Neutrophil (primary cell): ENCODE results near the gene MYOF.

Experiments
- H3K27ac ChIP-seq: fragments of 200-600 bp; sonication (generic); 2 replicates; pipeline ENCODE4 v1.5.1; 2016; ENCODE audit warnings: mild to moderate bottlenecking, moderate library complexity
- H3K27me3 ChIP-seq: fragments of 200-600 bp; sonication (generic); 2 replicates; pipeline ENCODE4 v1.6.0; 2016; ENCODE audit warnings: mild to moderate bottlenecking
- H3K36me3 ChIP-seq: fragments of 200-600 bp; sonication (generic); 2 replicates; pipeline ENCODE4 v1.5.1; 2017
- H3K4me1 ChIP-seq, 2 experiments: fragments of 200-600 bp in 1 of 2; sonication (generic) in 1 of 2; 1 replicate in 1 of 2; 2 replicates in 1 of 2; pipeline versions ENCODE4 v1.5.1 to v1.6.1; 2013 to 2016; ENCODE audit warnings: low read depth in 1 of 2, low read length in 1 of 2, mild to moderate bottlenecking in 1 of 2, moderate library complexity in 1 of 2; ENCODE audit not compliant: control insufficient read depth in 1 of 2, insufficient read depth in 1 of 2
- H3K4me3 ChIP-seq, 2 experiments: fragments of 200-600 bp in 1 of 2; sonication (generic) in 1 of 2; 1 replicate in 1 of 2; 2 replicates in 1 of 2; pipeline ENCODE4 v1.5.1; 2013 to 2016; ENCODE audit warnings: low read depth in 1 of 2, low read length in 1 of 2, mild to moderate bottlenecking in 1 of 2, moderate library complexity in 1 of 2
- H3K9me3 ChIP-seq: fragments of 200-600 bp; sonication (generic); 2 replicates; pipeline ENCODE4 v1.5.1; 2016
- CTCF ChIP-seq: fragments of 200-600 bp; sonication (generic); IDR thresholded peaks from 2 replicates; pipeline ENCODE4 v1.5.1; 2016; ENCODE audit warnings: antibody characterized with exemption

MYOF gene

GRCh38 chr10:93267521-93267920 is 214.6 kb downstream of the MYOF start:
- no peaks in the 10 kb centered on the region for H3K4me1 ChIP-seq
- no peak for TF ChIP-seq CTCF
- no peaks in the 10 kb centered on the region for H3K9me3 ChIP-seq
- H3K4me3 ChIP-seq: no peak overlapping the region
- no peak overlapping the region for H3K27ac ChIP-seq
- no peaks in the 10 kb centered on the region for H3K36me3 ChIP-seq
- no peaks in the 10 kb centered on the region for H3K27me3 ChIP-seq

GRCh38 chr10:93266858-93267257 is 215.3 kb downstream of the MYOF start:
- Histone ChIP-seq H3K27ac (no peak overlapping the region), H3K4me3 (no peak overlapping the region)

GRCh38 chr10:93261961-93262610 is 220.0 kb downstream of the MYOF start:
- Histone ChIP-seq H3K4me3 (no peak overlapping the region), H3K27me3 (no peaks in the 10 kb centered on the region), H3K9me3 (no peaks in the 10 kb centered on the region), H3K27ac (no peak overlapping the region), H3K4me1 (no peaks in the 10 kb centered on the region), H3K36me3 (no peaks in the 10 kb centered on the region)
- TF ChIP-seq CTCF: no peak

More at GRCh38 chr10:93266858-93267257, 215.3 kb downstream of the MYOF start:
- Histone ChIP-seq H3K4me1 (no peaks in the 10 kb centered on the region), H3K9me3 (no peaks in the 10 kb centered on the region), H3K36me3 (no peaks in the 10 kb centered on the region), H3K27me3 (no peaks in the 10 kb centered on the region)
- no peak for TF ChIP-seq CTCF

GRCh38 chr10:93261089-93261488 is 221.0 kb downstream of the MYOF start:
- no peaks in the 10 kb centered on the region for H3K36me3 ChIP-seq
- H3K4me1 ChIP-seq: no peaks in the 10 kb centered on the region
- H3K9me3 ChIP-seq: no peaks in the 10 kb centered on the region
- no peak overlapping the region for H3K27ac ChIP-seq
- no peak overlapping the region for H3K4me3 ChIP-seq
- no peaks in the 10 kb centered on the region for H3K27me3 ChIP-seq
- no peak for TF ChIP-seq CTCF

GRCh38 chr10:93259126-93259525 is 223.0 kb downstream of the MYOF start:
- H3K9me3 ChIP-seq: no peaks in the 10 kb centered on the region
- no peak for TF ChIP-seq CTCF
- no peak overlapping the region for H3K4me3 ChIP-seq
- no peaks in the 10 kb centered on the region for H3K4me1 ChIP-seq
- H3K27ac ChIP-seq: no peak overlapping the region
- no peaks in the 10 kb centered on the region for H3K27me3 ChIP-seq
- H3K36me3 ChIP-seq: no peaks in the 10 kb centered on the region
